HEK293T (cell line): Measurements from ENCODE around the gene PROZ.

ENCODE experiments used
- BHLHE40 ChIP-seq: fragments of 450-650 bp; IDR thresholded peaks from 2 replicates; pipeline ENCODE4 v1.6.1; 2016; ENCODE audit warnings: mild to moderate bottlenecking, moderate library complexity, borderline replicate concordance
- CTBP1 ChIP-seq: fragments of 450-650 bp; IDR thresholded peaks from 2 replicates; pipeline ENCODE4 v1.6.1; 2016; ENCODE audit warnings: borderline replicate concordance
- ELF4 ChIP-seq: fragments of 450-650 bp; IDR thresholded peaks from 2 replicates; pipeline ENCODE4 v1.6.1; 2017; ENCODE audit warnings: antibody characterized with exemption
- HDGF ChIP-seq: fragments of 450-650 bp; IDR thresholded peaks from 2 replicates; pipeline ENCODE4 v1.6.1; 2017; ENCODE audit warnings: antibody characterized with exemption, borderline replicate concordance
- L3MBTL2 ChIP-seq: fragments of 450-650 bp; conservative IDR thresholded peaks from 2 replicates; pipeline ENCODE4 v1.6.1; 2016; ENCODE audit warnings: mild to moderate bottlenecking
- LEF1 ChIP-seq: fragments of 450-650 bp; IDR thresholded peaks from 2 replicates; pipeline ENCODE4 v1.6.1; 2017; ENCODE audit warnings: mild to moderate bottlenecking, borderline replicate concordance
- NFRKB ChIP-seq: fragments of 450-650 bp; IDR thresholded peaks from 2 replicates; pipeline ENCODE4 v1.6.1; 2016; ENCODE audit warnings: mild to moderate bottlenecking, moderate library complexity
- SP1 ChIP-seq: fragments of 450-650 bp; IDR thresholded peaks from 2 replicates; pipeline ENCODE4 v1.6.1; 2017
- SUZ12 ChIP-seq: fragments of 450-650 bp; IDR thresholded peaks from 2 replicates; pipeline ENCODE4 v1.6.1; 2016; ENCODE audit warnings: mild to moderate bottlenecking
- ZNF384 ChIP-seq: fragments of 450-650 bp; IDR thresholded peaks from 2 replicates; pipeline ENCODE4 v1.6.1; 2016

DNA sequence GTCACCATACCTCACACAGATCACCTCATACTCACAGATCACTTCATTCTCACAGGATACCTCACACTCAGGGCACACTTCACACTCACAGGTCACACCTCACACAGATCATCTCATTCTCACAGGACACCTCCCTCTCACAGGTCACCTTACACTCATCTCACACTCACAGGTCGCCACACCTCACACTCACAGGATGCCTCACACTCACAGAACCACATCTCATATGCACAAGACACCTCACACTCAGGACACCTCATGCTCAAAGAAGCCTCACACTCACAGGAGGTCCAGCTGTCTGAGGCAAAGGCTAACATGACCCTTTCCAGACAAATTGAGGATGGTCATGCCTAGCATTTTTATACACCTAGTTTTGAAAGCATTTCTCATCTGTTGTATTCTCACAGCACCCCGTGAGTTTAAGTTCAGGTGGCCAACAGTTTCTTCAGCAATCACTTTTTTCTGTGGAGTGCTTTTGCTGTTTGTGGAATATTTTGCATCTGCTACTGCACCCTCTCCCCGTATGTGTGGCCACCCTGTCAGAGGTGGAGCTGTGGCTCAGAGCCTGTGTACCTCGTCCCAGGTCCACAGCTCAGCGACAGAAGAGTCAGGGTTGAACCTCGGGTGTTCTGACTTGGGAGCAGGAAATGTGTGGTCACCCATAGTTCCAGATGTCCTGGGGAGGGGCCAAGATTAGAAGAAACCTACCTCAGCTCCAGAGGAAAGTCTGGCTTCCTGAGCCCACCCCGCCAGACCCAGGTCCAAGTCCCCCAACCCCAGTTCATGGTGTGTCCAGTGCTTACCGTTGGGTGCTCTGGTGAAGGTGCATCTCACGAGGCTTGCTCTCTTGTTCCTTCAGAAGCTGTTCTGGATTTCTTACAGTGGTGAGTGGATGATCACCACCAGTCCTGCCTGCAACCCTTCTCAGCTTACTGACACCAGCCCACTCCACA, 45.3 kb upstream of the PROZ start:
- TF ChIP-seq ELF4, result no peak
- TF ChIP-seq SP1, result no peak
- no peak for TF ChIP-seq LEF1
- TF ChIP-seq BHLHE40, result no peak
- TF ChIP-seq ZNF384, result no peak
- TF ChIP-seq L3MBTL2, result no peak
- no peak for TF ChIP-seq SUZ12
- TF ChIP-seq HDGF, result no peak
- TF ChIP-seq NFRKB, result no peak
- TF ChIP-seq CTBP1, result no peak
